WTC11 (cell line): ENCODE data around the gene RHOF. TPM values are rescaled to one million over a fixed set of nuclear protein-coding genes. Genes with fewer than 3 reads are reported as not detected.

Source experiments
- ATAC-seq: fragments of 200-7000 bp; cut with Tn5 transposase; 2 replicates; pipeline ENCODE4 v1.10.0; 2021; ENCODE audit warnings: mild to moderate bottlenecking, moderate library complexity
- CTCF ChIA-PET: fragments of 300-600 bp; sonication (Branson Sonifier 250); formaldehyde crosslinking; loops from one replicate; lab custom pipeline; 2021; ENCODE audit warnings: antibody characterized with exemption; lab: Charles Lee
- POLR2A ChIA-PET: fragments of 350-600 bp; sonication (Branson Sonifier 250); formaldehyde crosslinking; loops from one replicate; lab custom pipeline; 2021; ENCODE audit warnings: antibody characterized with exemption; lab: Charles Lee
- DNase-seq: peaks from one replicate; pipeline ENCODE4 v3.0.0; 2021; ENCODE audit warnings: low spot score
- H3K27ac Mint-ChIP-seq: 2 replicates; pipeline ENCODE4 v1.8.0; 2021; ENCODE audit warnings: mixed read lengths
- H3K27me3 Mint-ChIP-seq: 2 replicates; pipeline ENCODE4 v1.8.0; 2021; ENCODE audit warnings: low read depth, mild to moderate bottlenecking, moderate library complexity, mixed read lengths
- H3K36me3 Mint-ChIP-seq: 2 replicates; pipeline ENCODE4 v1.8.0; 2021; ENCODE audit warnings: mixed read lengths
- H3K4me1 Mint-ChIP-seq: 2 replicates; pipeline ENCODE4 v1.8.0; 2022; ENCODE audit warnings: mixed read lengths
- H3K4me3 Mint-ChIP-seq: 2 replicates; pipeline ENCODE4 v1.8.0; 2021; ENCODE audit warnings: mild to moderate bottlenecking, moderate library complexity, mixed read lengths
- H3K9me3 Mint-ChIP-seq: 2 replicates; pipeline ENCODE4 v1.8.0; 2021; ENCODE audit warnings: mixed read lengths
- CBFB ChIP-seq: sonication (generic); formaldehyde crosslinking; IDR thresholded peaks from 2 replicates; pipeline ENCODE4 v1.8.1; 2022; ENCODE audit warnings: mild to moderate bottlenecking, low read depth, missing genetic modification reagents
- EMX1 ChIP-seq: fragments of 250-450 bp; sonication (Bioruptor Pico); IDR thresholded peaks from 2 replicates; pipeline ENCODE4 v1.8.0; 2021; ENCODE audit warnings: mild to moderate bottlenecking
- FOXJ3 ChIP-seq: sonication (generic); formaldehyde crosslinking; IDR thresholded peaks from 2 replicates; pipeline ENCODE4 v1.9.0; 2021; ENCODE audit warnings: missing genetic modification reagents, mild to moderate bottlenecking, borderline replicate concordance
- HMGA2 ChIP-seq: fragments of 250-450 bp; sonication (Bioruptor Pico); IDR thresholded peaks from 2 replicates; pipeline ENCODE4 v1.4.0; 2021; ENCODE audit warnings: mild to moderate bottlenecking, moderate library complexity
- OVOL2 ChIP-seq: fragments of 250-450 bp; sonication (Bioruptor Pico); IDR thresholded peaks from 2 replicates; pipeline ENCODE4 v1.9.0; 2021; ENCODE audit warnings: mild to moderate bottlenecking, borderline replicate concordance
- RORB ChIP-seq: fragments of 250-450 bp; sonication (Bioruptor Pico); IDR thresholded peaks from 2 replicates; pipeline ENCODE4 v1.9.0; 2021; ENCODE audit warnings: mild to moderate bottlenecking
- SMAD4 ChIP-seq: sonication (generic); formaldehyde crosslinking; IDR thresholded peaks from 2 replicates; pipeline ENCODE4 v1.8.0; 2022; ENCODE audit warnings: mild to moderate bottlenecking, missing genetic modification reagents
- ZNF263 ChIP-seq: sonication (generic); formaldehyde crosslinking; IDR thresholded peaks from 2 replicates; pipeline ENCODE4 v1.8.1; 2022; ENCODE audit warnings: low read depth, mild to moderate bottlenecking, moderate library complexity, missing genetic modification reagents
- ZNF317 ChIP-seq: sonication (generic); formaldehyde crosslinking; IDR thresholded peaks from 2 replicates; pipeline ENCODE4 v1.8.1; 2023; ENCODE audit warnings: low read depth, mild to moderate bottlenecking, moderate library complexity, missing genetic modification reagents, borderline replicate concordance
- total RNA-seq: library from RNA; stranded (reverse); gene quantifications from 3 replicates; pipeline ENCODE4 v1.2.3, GENCODE V29; 2021
- TF ChIP-seq, protein P1 (sequence below): sonication (generic); formaldehyde crosslinking; IDR thresholded peaks from 2 replicates; pipeline ENCODE4 v1.8.1; 2023; ENCODE audit warnings: mild to moderate bottlenecking, missing genetic modification reagents, moderate library complexity
- TF ChIP-seq, protein P2 (sequence below): sonication (generic); formaldehyde crosslinking; IDR thresholded peaks from 2 replicates; pipeline ENCODE4 v1.8.1; 2023; ENCODE audit warnings: mild to moderate bottlenecking, missing genetic modification reagents
- TF ChIP-seq, protein P3 (sequence below): sonication (generic); formaldehyde crosslinking; IDR thresholded peaks from 2 replicates; pipeline ENCODE4 v1.8.1; 2023; ENCODE audit warnings: mild to moderate bottlenecking, missing genetic modification reagents, moderate library complexity
- TF ChIP-seq, protein P4 (sequence below): sonication (generic); formaldehyde crosslinking; IDR thresholded peaks from 2 replicates; pipeline ENCODE4 v1.8.1; 2023; ENCODE audit warnings: mild to moderate bottlenecking, missing genetic modification reagents
- TF ChIP-seq, protein P5 (sequence below): sonication (generic); formaldehyde crosslinking; IDR thresholded peaks from 2 replicates; pipeline ENCODE4 v1.8.1; 2022; ENCODE audit warnings: missing genetic modification reagents, borderline replicate concordance
- TF ChIP-seq, protein P6 (sequence below): sonication (generic); formaldehyde crosslinking; IDR thresholded peaks from 2 replicates; pipeline ENCODE4 v1.8.1; 2022; ENCODE audit warnings: low read depth, missing genetic modification reagents, borderline replicate concordance
- TF ChIP-seq, protein P7 (sequence below): fragments of 250-450 bp; sonication (Bioruptor Pico); IDR thresholded peaks from 2 replicates; pipeline ENCODE4 v2.1.2; 2022; ENCODE audit warnings: mild to moderate bottlenecking, moderate library complexity

The RHOF gene
- total RNA-seq, 1 experiment from 2014 or later: 45.3 TPM

DNA sequence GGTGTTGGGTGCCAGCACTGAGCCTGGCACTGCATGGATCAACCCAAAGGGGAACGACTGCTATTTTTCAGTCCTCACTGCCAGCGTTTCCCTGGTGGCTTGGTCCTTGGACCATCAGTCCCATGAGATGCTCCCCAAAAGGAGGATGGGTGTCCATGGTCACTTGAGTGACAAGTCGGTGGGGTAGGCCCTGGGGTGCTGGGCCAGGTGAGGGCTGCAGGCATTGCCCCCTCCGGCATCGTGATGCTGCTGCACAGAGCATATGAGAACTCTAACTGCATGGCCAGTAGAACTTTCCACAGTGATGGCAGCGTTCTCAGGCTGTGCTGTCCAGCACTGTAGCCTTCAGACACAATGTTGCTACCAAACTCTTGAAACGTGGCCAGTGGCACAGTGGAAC lies 26.6 kb upstream of the RHOF start:
- Mint-ChIP-seq H3K9me3 (no peaks in the 10 kb centered on the region), H3K27me3 (no peaks in the 10 kb centered on the region), H3K4me1 (no peaks in the 10 kb centered on the region), H3K4me3 (no peak overlapping the region), H3K36me3 (peaks cover 23% of the 10 kb centered on the region), H3K27ac (no peak overlapping the region)
- TF ChIP-seq, protein P1, sequence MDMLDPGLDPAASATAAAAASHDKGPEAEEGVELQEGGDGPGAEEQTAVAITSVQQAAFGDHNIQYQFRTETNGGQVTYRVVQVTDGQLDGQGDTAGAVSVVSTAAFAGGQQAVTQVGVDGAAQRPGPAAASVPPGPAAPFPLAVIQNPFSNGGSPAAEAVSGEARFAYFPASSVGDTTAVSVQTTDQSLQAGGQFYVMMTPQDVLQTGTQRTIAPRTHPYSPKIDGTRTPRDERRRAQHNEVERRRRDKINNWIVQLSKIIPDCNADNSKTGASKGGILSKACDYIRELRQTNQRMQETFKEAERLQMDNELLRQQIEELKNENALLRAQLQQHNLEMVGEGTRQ (CRISPR knock-in tag): no peak
- TF ChIP-seq, protein P2, sequence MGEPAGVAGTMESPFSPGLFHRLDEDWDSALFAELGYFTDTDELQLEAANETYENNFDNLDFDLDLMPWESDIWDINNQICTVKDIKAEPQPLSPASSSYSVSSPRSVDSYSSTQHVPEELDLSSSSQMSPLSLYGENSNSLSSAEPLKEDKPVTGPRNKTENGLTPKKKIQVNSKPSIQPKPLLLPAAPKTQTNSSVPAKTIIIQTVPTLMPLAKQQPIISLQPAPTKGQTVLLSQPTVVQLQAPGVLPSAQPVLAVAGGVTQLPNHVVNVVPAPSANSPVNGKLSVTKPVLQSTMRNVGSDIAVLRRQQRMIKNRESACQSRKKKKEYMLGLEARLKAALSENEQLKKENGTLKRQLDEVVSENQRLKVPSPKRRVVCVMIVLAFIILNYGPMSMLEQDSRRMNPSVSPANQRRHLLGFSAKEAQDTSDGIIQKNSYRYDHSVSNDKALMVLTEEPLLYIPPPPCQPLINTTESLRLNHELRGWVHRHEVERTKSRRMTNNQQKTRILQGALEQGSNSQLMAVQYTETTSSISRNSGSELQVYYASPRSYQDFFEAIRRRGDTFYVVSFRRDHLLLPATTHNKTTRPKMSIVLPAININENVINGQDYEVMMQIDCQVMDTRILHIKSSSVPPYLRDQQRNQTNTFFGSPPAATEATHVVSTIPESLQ: no peak
- DNase-seq (no peak), ATAC-seq (no peak)
- CTCF ChIA-PET: interaction anchor here (1.4 kb wide), 1 partner anchor 26 kb away, joined by 5 read pairs; no protein-coding TSS in a partner anchor
- POLR2A ChIA-PET: no interaction called here

DNA sequence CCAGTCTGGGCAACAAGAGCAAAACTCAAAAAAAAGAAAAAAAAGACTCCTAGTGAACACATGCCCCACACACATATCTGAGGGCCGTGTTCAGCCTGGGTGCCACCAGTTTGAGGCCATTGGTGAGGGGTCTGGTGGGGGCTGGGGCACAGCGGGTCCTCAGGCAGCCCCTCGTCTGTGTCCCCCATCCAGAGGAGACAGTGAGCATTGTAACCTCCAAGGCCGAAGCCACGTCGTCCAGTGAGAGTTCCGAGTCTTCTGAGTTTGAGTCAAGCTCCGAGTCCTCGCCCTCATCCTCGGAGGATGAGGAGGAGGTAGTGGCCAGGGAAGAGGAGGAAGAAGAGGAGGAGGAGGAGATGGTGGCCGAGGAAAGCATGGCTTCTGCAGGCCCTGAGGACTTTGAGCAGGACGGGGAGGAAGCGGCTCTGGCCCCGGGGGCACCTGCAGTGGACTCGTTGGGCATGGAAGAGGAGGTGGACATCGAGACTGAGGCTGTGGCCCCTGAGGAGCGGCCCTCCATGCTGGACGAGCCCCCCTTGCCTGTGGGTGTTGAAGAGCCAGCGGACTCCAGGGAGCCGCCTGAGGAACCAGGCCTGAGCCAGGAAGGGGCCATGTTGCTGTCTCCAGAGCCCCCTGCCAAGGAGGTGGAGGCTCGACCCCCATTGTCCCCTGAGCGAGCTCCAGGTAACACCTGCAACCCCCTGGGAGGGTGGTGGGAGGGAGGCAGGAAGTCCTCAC lies 25.9 kb upstream of the RHOF start:
- Mint-ChIP-seq H3K36me3 (peaks cover 23% of the 10 kb centered on the region), H3K27ac (no peak overlapping the region), H3K27me3 (no peaks in the 10 kb centered on the region), H3K9me3 (no peaks in the 10 kb centered on the region), H3K4me1 (no peaks in the 10 kb centered on the region), H3K4me3 (no peak overlapping the region)
- ChIA-PET CTCF (interaction anchor here (1.4 kb wide), 1 partner anchor 25 kb away, joined by 5 read pairs; no protein-coding TSS in a partner anchor), POLR2A (no interaction called here)
- DNase-seq: no peak
- no peak for ATAC-seq
- TF ChIP-seq FOXJ3 (CRISPR knock-in tag) (no peak), CBFB (CRISPR knock-in tag) (no peak), HMGA2 (CRISPR knock-in tag) (no peak), ZNF263 (CRISPR knock-in tag) (no peak), SMAD4 (no peak), EMX1 (CRISPR knock-in tag) (no peak), ZNF317 (CRISPR knock-in tag) (no peak), OVOL2 (CRISPR knock-in tag) (no peak), RORB (CRISPR knock-in tag) (no peak)
- TF ChIP-seq, protein P3, sequence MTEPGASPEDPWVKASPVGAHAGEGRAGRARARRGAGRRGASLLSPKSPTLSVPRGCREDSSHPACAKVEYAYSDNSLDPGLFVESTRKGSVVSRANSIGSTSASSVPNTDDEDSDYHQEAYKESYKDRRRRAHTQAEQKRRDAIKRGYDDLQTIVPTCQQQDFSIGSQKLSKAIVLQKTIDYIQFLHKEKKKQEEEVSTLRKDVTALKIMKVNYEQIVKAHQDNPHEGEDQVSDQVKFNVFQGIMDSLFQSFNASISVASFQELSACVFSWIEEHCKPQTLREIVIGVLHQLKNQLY (CRISPR knock-in tag): no peak
- TF ChIP-seq, protein P4, sequence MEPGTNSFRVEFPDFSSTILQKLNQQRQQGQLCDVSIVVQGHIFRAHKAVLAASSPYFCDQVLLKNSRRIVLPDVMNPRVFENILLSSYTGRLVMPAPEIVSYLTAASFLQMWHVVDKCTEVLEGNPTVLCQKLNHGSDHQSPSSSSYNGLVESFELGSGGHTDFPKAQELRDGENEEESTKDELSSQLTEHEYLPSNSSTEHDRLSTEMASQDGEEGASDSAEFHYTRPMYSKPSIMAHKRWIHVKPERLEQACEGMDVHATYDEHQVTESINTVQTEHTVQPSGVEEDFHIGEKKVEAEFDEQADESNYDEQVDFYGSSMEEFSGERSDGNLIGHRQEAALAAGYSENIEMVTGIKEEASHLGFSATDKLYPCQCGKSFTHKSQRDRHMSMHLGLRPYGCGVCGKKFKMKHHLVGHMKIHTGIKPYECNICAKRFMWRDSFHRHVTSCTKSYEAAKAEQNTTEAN (CRISPR knock-in tag): no peak
- TF ChIP-seq, protein P5, sequence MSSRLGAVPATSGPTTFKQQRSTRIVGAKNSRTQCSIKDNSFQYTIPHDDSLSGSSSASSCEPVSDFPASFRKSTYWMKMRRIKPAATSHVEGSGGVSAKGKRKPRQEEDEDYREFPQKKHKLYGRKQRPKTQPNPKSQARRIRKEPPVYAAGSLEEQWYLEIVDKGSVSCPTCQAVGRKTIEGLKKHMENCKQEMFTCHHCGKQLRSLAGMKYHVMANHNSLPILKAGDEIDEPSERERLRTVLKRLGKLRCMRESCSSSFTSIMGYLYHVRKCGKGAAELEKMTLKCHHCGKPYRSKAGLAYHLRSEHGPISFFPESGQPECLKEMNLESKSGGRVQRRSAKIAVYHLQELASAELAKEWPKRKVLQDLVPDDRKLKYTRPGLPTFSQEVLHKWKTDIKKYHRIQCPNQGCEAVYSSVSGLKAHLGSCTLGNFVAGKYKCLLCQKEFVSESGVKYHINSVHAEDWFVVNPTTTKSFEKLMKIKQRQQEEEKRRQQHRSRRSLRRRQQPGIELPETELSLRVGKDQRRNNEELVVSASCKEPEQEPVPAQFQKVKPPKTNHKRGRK (CRISPR knock-in tag): no peak
- TF ChIP-seq, protein P6, sequence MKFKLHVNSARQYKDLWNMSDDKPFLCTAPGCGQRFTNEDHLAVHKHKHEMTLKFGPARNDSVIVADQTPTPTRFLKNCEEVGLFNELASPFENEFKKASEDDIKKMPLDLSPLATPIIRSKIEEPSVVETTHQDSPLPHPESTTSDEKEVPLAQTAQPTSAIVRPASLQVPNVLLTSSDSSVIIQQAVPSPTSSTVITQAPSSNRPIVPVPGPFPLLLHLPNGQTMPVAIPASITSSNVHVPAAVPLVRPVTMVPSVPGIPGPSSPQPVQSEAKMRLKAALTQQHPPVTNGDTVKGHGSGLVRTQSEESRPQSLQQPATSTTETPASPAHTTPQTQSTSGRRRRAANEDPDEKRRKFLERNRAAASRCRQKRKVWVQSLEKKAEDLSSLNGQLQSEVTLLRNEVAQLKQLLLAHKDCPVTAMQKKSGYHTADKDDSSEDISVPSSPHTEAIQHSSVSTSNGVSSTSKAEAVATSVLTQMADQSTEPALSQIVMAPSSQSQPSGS (CRISPR knock-in tag): no peak
- TF ChIP-seq, protein P7, sequence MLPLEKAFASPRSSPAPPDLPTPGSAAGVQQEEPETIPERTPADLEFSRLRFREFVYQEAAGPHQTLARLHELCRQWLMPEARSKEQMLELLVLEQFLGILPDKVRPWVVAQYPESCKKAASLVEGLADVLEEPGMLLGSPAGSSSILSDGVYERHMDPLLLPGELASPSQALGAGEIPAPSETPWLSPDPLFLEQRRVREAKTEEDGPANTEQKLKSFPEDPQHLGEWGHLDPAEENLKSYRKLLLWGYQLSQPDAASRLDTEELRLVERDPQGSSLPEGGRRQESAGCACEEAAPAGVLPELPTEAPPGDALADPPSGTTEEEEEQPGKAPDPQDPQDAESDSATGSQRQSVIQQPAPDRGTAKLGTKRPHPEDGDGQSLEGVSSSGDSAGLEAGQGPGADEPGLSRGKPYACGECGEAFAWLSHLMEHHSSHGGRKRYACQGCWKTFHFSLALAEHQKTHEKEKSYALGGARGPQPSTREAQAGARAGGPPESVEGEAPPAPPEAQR (CRISPR knock-in tag): no peak
- TF ChIP-seq, all 79 proteins: peak for 0
